NCI-H2196 treated with DMSO at 0.1 percent for 48 hours (cell line): Measurements from ENCODE around the gene GPR179.
"Not testable (repeated sequence)": the region's sequence is repeated elsewhere in the genome, so short reads cannot be mapped to it uniquely, and the experiment has no call there.

ENCODE experiments used
- DNase-seq: peaks from one replicate; lab custom pipeline; 2025; ENCODE audit not compliant: unreplicated experiment; lab: John Stamatoyannopoulos, UW

GPR179 gene

DNA sequence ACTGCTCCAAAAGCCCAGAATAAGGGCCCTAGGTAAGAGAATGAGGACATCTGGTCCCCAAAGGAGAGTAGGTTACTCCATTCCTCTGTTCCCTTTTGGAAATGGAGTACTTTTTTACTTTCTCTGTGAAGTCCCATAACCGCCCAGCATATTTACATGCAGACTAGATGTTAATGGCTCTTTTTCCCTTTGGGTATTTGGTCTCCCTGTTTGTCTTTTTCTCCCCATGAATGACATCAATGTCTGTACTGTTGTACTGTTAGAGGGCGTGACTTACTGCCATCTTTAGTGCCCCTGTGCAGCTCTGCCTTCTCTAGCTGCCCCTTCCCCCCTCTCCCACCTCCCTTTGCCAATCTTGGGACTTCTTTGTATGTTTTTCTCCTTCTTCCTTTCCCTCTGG, 19.0 kb downstream of the GPR179 start:
- DNase-seq = no peak

DNA sequence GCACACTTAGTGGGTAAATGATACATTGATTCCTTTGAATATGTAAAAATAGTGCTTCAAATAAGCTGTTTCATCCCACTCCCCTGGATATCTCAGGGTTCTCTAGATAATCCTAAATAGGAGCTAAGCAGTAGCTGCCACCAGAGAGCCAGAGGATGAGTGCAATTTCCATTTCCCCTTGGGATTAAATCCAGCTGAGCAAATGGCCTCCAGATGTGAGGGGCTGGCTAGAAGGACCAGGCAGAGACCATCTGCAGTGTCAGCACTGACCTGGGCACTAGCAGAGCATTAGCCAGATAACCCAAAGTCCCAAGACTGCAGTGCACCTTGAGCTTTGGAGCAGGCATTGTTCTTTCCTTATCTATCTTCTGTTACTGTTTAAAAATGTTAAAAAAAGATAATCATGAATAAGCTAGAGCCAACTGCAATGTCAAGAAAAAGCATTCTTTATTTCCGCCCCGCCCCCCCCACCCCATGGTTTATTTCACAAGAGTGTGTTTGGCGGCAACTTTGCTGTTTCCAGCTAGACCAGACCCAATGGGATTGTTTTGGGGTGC, 19.5 kb downstream of the GPR179 start:
- no peak for DNase-seq

DNA sequence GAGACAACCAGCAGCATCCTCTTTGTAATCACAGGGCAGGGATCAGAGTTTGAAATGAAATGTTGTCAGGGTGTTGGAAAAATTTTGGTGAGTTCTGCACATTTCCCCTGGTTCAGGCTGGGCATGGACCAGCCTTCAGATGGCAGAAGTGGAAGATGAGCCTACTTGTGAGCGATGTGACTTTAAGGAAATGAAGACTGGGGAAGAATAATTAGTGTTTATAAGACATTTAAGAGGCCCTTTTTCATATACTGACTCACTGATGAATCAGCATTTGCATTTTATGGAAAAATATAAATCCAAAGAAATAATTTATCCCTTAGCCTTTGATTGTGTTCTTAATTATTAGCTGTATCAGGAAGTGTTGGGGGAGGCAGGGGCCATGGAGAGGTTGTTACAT, 20.9 kb downstream of the GPR179 start:
- no peak for DNase-seq

DNA sequence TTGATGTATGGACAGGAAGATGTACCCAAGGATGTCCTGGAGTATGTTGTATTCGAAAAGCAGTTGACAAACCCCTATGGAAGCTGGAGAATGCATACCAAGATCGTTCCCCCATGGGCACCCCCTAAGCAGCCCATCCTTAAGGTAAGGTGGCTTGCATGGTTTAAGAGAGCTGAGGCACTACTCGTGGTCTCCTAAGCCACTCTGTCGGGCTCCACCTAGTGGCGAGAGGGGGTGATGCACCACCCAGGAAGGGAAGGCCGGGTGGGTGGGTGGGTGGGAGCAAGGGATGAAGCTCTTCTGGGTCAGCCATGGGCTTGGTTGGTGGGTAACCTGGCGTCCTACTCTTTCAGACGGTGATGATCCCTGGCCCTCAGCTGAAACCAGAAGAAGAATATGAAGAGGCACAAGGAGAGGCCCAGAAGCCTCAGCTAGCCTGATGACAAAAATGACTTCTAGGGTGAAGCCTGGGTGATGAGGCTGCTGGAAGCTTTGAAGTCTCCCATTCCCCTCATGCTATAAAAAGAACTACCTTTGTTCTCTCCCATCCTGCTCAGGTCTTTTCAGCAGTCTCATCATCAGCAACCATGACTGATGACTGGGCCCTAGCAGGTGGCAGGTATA, 21.5 kb downstream of the GPR179 start:
- peak; percentile 4 for DNase-seq

DNA sequence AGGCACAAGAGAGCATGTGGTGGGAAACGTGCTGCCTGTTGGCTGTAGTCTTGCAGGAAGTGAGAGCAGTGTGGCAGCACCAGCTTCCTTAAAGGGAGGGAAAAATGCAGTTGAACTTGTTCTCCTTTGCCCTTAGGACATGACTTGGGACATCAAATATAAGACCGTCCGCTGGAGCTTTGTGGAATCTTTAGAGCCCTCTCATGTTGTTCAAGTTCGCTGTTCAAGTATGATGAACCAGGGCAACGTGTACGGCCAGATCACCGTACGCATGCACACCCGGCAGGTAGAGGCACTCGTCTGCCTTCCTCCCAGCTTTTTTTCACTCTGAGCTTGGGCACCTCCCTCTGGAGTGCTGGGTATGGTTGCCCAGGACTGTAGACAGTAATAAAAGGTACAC, 23.3 kb downstream of the GPR179 start:
- DNase-seq = no peak

- no peak for DNase-seq
These were observed 26.7 kb downstream of the GPR179 start for GRCh38 chr17:38317081-38317480.

DNA sequence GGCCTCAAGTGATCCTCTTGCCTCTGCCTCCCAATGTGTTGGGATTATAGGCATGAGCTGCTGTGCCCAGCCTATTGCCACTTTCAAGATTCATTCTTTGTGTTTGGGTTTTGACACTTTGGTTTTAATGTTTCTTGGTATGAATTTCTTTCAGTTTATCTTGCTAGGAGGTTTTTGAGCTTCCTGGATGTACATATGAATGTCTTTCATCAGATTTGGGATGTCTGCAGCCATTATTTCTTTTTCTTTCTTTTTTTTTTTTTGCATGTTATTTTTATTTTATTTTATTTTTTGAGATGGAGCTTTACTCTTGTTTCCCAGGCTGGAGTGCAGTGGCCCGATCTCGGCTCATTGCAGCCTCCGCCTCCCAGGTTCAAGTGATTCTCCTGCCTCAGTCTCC, 28.3 kb downstream of the GPR179 start:
- no peak for DNase-seq

- DNase-seq = peak; percentile 34
These were observed 46.8 kb downstream of the GPR179 start, which contains the start of gene MRPL45 for GRCh38 chr17:38296834-38297517. Gene MRPL45, plus strand, starts transcription at chr17:38297168. Its CDS starts 16 bp downstream, at chr17:38297184.

GRCh38 chr17:38295602-38296365, 48.0 kb downstream of the GPR179 start:
- DNase-seq = not testable (repeated sequence)

DNA sequence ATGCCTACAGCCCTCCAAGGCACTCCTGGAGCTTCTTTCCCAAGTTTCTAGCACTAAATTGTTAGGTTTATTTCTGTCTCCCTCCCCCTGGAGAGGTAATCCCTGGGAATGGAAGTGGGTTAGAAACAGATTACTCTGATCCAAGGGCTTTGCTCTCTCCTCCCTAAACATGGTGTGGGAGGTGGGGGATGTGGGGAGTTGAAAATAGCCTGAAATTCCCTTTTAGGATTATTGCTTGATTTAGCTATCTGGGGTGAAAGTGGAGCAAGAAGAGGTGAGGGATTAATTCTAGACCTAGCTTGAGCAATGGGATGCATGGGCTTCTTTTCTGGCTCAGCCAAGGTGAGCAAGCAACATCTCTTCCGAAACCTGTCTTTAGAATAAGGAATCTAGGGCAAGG, 54.0 kb downstream of the GPR179 start:
- DNase-seq = not testable (repeated sequence)

- not testable (repeated sequence) for DNase-seq
These were observed 55.4 kb downstream of the GPR179 start for GRCh38 chr17:38288217-38288827.

DNA sequence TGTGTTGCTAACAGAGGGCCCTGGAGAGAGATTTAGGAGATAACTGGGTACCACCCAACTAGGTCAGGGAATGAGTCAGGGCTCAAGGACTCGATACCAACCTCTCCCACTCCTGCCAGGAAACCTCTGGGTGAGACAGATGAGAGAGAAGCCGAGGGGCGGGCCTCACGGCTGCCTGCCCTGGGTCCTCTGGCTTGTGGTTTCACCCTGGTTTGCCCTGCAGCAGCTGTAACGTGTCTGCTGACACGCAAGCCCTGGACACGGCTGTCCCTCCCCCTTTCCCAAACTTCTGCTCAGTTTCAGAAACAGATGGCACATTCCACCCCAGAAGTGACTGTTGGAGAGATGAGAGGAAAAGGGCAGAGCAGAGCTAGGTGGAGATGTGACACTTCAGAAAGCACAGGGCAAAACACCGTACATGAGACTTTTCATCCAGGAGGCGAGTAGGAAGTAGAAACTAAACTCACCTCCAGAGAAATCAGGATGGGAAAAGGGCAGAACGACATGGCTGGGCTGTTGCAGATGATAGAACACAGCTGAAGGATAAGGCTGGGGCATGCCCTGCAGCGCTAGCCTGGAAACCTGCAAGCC, 57.2 kb downstream of the GPR179 start:
- not testable (repeated sequence) for DNase-seq

- not testable (repeated sequence) for DNase-seq
These were observed 57.8 kb downstream of the GPR179 start for GRCh38 chr17:38285994-38286393.
